B cell (primary cell): Measurements from ENCODE around the gene PLEKHO2. TPM values are rescaled to one million over a fixed set of nuclear protein-coding genes. Genes with fewer than 3 reads are reported as not detected.

ENCODE experiments used
- ATAC-seq: fragments of 200-7000 bp; cut with Tn5 transposase; one replicate; pipeline ENCODE4 v1.10.0; 2021; ENCODE audit warnings: low read depth, mild to moderate bottlenecking, moderate number of reproducible peaks, moderate library complexity
- CTCF ChIA-PET: fragments of 350-600 bp; sonication (Branson Sonifier 250); formaldehyde crosslinking; loops from one replicate; lab custom pipeline; 2021; ENCODE audit warnings: antibody characterized with exemption, inconsistent platforms; lab: Charles Lee
- POLR2A ChIA-PET: fragments of 350-600 bp; sonication (Branson Sonifier 250); formaldehyde crosslinking; loops from one replicate; lab custom pipeline; 2021; ENCODE audit warnings: antibody characterized with exemption; lab: Charles Lee
- DNase-seq: peaks from one replicate; pipeline ENCODE4 v3.0.0; 2013
- H2AFZ ChIP-seq: 2 replicates; pipeline ENCODE4 v1.6.1; 2012; ENCODE audit warnings: mild to moderate bottlenecking, low read depth, low read length; ENCODE audit not compliant: insufficient read depth, poor library complexity, severe bottlenecking
- H3K27ac ChIP-seq, 2 donors: 1 replicate in 1 of 2; 2 replicates in 1 of 2; pipeline ENCODE4 v1.5.1; 2012 to 2013; ENCODE audit warnings: low read length in 2 of 2, mild to moderate bottlenecking in 2 of 2, moderate library complexity in 1 of 2
- H3K27me3 ChIP-seq, 4 experiments: fragments of 200-600 bp in 1 of 4; sonication (generic) in 1 of 4; replicated peaks in 1 of 4; 1 replicate in 2 of 4; 2 replicates in 2 of 4; pipeline versions ENCODE4 v1.6.1 to v1.7.0; 2013 to 2016; ENCODE audit warnings: low read length in 3 of 4, mild to moderate bottlenecking in 2 of 4, mixed read lengths in 1 of 4, moderate library complexity in 1 of 4; ENCODE audit not compliant: insufficient read depth in 4 of 4, control insufficient read depth in 3 of 4; ENCODE audit errors: control extremely low read depth in 1 of 4
- H3K36me3 ChIP-seq, 2 experiments: replicated peaks in 1 of 2; 1 replicate in 1 of 2; 2 replicates in 1 of 2; pipeline versions ENCODE4 v1.6.1 to v1.7.1; 2013; ENCODE audit warnings: low read length in 1 of 2; ENCODE audit not compliant: insufficient read depth in 2 of 2, control insufficient read depth in 1 of 2; ENCODE audit errors: control extremely low read depth in 1 of 2, extremely low read depth in 1 of 2
- H3K4me1 ChIP-seq, 2 donors: fragments of 200-600 bp in 1 of 2; sonication (generic) in 1 of 2; 1 replicate in 1 of 2; 2 replicates in 1 of 2; pipeline versions ENCODE4 v1.5.1 to v1.6.1; 2013 to 2017; ENCODE audit warnings: low read length in 2 of 2; ENCODE audit not compliant: control insufficient read depth in 2 of 2, insufficient read depth in 2 of 2
- H3K4me2 ChIP-seq: replicated peaks from 2 replicates; pipeline ENCODE3; 2012; ENCODE audit warnings: mild to moderate bottlenecking, low read depth, low read length; ENCODE audit not compliant: poor library complexity, severe bottlenecking
- H3K4me3 ChIP-seq, 5 experiments: fragments of 200-600 bp in 1 of 5; sonication (generic) in 1 of 5; 1 replicate in 3 of 5; 2 replicates in 2 of 5; pipeline versions ENCODE4 v1.5.1 to v1.7.0; 2011 to 2016; ENCODE audit warnings: low read length in 4 of 5, mild to moderate bottlenecking in 4 of 5, low read depth in 2 of 5, control low read depth in 1 of 5, moderate library complexity in 1 of 5; ENCODE audit not compliant: insufficient read depth in 1 of 5; ENCODE audit errors: control extremely low read depth in 1 of 5, extremely low read depth in 1 of 5
- H3K79me2 ChIP-seq: fragments of 200-600 bp; sonication (generic); one replicate; pipeline ENCODE4 v1.6.0; 2016; ENCODE audit warnings: low read length; ENCODE audit not compliant: control insufficient read depth, insufficient read depth
- H3K9ac ChIP-seq: fragments of 200-600 bp; sonication (generic); 2 replicates; pipeline ENCODE4 v1.6.1; 2017; ENCODE audit warnings: mild to moderate bottlenecking, low read length, moderate library complexity
- H3K9me3 ChIP-seq, 3 donors: one replicate each; pipeline versions ENCODE4 v1.6.1 to v1.7.1; 2013; ENCODE audit warnings: low read length in 2 of 3; ENCODE audit not compliant: control insufficient read depth in 2 of 3, insufficient read depth in 1 of 3; ENCODE audit errors: control extremely low read depth in 1 of 3
- H4K20me1 ChIP-seq: 2 replicates; pipeline ENCODE4 v1.6.0; 2012; ENCODE audit warnings: mild to moderate bottlenecking, low read length; ENCODE audit not compliant: insufficient read depth, control insufficient read depth, poor library complexity, severe bottlenecking
- H3K27ac Mint-ChIP-seq: one replicate; pipeline ENCODE4 v1.8.0; 2021; ENCODE audit warnings: mixed read lengths
- H3K27me3 Mint-ChIP-seq: one replicate; pipeline ENCODE4 v1.8.0; 2021; ENCODE audit warnings: mixed read lengths
- H3K4me1 Mint-ChIP-seq: one replicate; pipeline ENCODE4 v1.8.0; 2021; ENCODE audit warnings: mixed read lengths
- H3K4me3 Mint-ChIP-seq: one replicate; pipeline ENCODE4 v1.8.0; 2021; ENCODE audit warnings: mixed read lengths
- H3K9me3 Mint-ChIP-seq: one replicate; pipeline ENCODE4 v1.8.0; 2022; ENCODE audit warnings: mixed read lengths; ENCODE audit not compliant: insufficient read depth
- CTCF ChIP-seq: fragments of 200-600 bp; IDR thresholded peaks from one replicate; pipeline ENCODE4 v1.8.0; 2022; ENCODE audit warnings: antibody characterized with exemption, mild to moderate bottlenecking
- EZH2 ChIP-seq: IDR thresholded peaks from 2 replicates; pipeline ENCODE4 v1.6.1; 2012; ENCODE audit warnings: borderline replicate concordance, low read depth, mild to moderate bottlenecking, moderate library complexity, low read length; ENCODE audit not compliant: insufficient read depth, poor library complexity, severe bottlenecking
- WGBS: methylation state at CpG from one replicate; pipeline ENCODE4 v1.1.5; 2013; ENCODE audit warnings: missing lambda C conversion rate; ENCODE audit not compliant: insufficient coverage; 5-methylcytosine and 5-hydroxymethylcytosine counted together
- intact Hi-C: fragments of 100-400 bp; cut with micrococcal nuclease; formaldehyde crosslinking; loops from one replicate; pipeline ENCODE4 v1.10.0; 2022
- polyA plus RNA-seq: library from polyadenylated mRNA; depleted of rRNA; stranded (reverse); fragments of >200 nt; gene quantifications from 2 replicates; pipeline ENCODE4 v1.2.3, GENCODE V29; 2012
- total RNA-seq, 2 donors: library from RNA; stranded (reverse); fragments of 120-200 nt in 1 of 2; gene quantifications; 1 replicate in 1 of 2; 2 replicates in 1 of 2; pipeline versions ENCODE4 v1.2.3 to v1.2.4, GENCODE V29; 2013 to 2022

The PLEKHO2 gene
- total and polyA plus RNA-seq, 2 donors (not counting 1 experiment from before 2014, with no cell fraction given): 13.7 to 23.1 TPM

- no peak overlapping the region for H3K27ac ChIP-seq
- ATAC-seq: no peak
Observed at GRCh38 chr15:64824929-64825430, 16.7 kb upstream of the PLEKHO2 start.

More at GRCh38 chr15:64824929-64825430, 16.7 kb upstream of the PLEKHO2 start:
- H3K79me2 ChIP-seq: peaks cover 5% of the 10 kb centered on the region
- H3K27me3 Mint-ChIP-seq: no peaks in the 10 kb centered on the region
- peak overlapping the region; percentile 63 for H3K9ac ChIP-seq
- ChIA-PET CTCF (interaction anchor here (0.7 to 2.3 kb wide), 5 partner anchors 10 to 731 kb away, joined by 3 to 17 read pairs (median 7); partner anchors contain the start of genes CIAO2A and PLEKHO2), POLR2A (interaction anchor here (0.7 to 1.0 kb wide), 3 partner anchors 16 to 732 kb away, joined by 3 to 13 read pairs (median 4); partner anchors contain the start of gene CIAO2A)
- H3K27ac Mint-ChIP-seq: peak overlapping the region; percentile 89
- peak overlapping the region; percentile 82 for H3K4me2 ChIP-seq
- WGBS: 0% methylated on average over 10 of the region's 17 CpGs
- H3K4me1 Mint-ChIP-seq: peaks cover 31% of the 10 kb centered on the region
- DNase-seq: no peak
- peak overlapping the region; percentile 91 for H3K4me3 Mint-ChIP-seq
- no peaks in the 10 kb centered on the region for H4K20me1 ChIP-seq
- peaks cover 22 to 33% of the 10 kb centered on the region in 2 donors for H3K4me1 ChIP-seq
- H3K9me3 Mint-ChIP-seq: no peaks in the 10 kb centered on the region
- H2AFZ ChIP-seq: peak overlapping the region; percentile 76
- H3K4me3 ChIP-seq: peak overlapping the region; percentile 42 to 69 (median 56)
- H3K27me3 ChIP-seq: peaks cover 0 to 14% (median 2%) of the 10 kb centered on the region in 4 experiments
- TF ChIP-seq CTCF (no peak), EZH2 (no peak)
- H3K36me3 ChIP-seq: no peaks in the 10 kb centered on the region
- intact Hi-C loops: loop anchor here (1.0 to 5.0 kb wide), 4 partner anchors 10 to 167 kb away; partner anchors contain the start of gene PLEKHO2
- H3K9me3 ChIP-seq: no peaks in the 10 kb centered on the region
